Hematopoietic multipotent progenitor cell treated with erythropoietin and hydrocortisone succinate and interleukin-3 and kit ligand, for 17 days (in vitro differentiated cells): ENCODE measurements around the gene COA5.

Experiments
- DNase-seq: peaks from one replicate; pipeline ENCODE4 v3.0.0-alpha.2; 2015; ENCODE audit warnings: low spot score

The COA5 gene

GRCh38 chr2:98571796-98572195 is 36.5 kb downstream of the COA5 start:
- no peak for DNase-seq

GRCh38 chr2:98571121-98571701 is 37.1 kb downstream of the COA5 start:
- DNase-seq: no peak

- no peak for DNase-seq
These were observed 38.0 kb downstream of the COA5 start for GRCh38 chr2:98570356-98570755.

- no peak for DNase-seq
These were observed 38.4 kb downstream of the COA5 start for GRCh38 chr2:98569915-98570314.

GRCh38 chr2:98569197-98569793 is 39.0 kb downstream of the COA5 start:
- DNase-seq: peak; percentile 68

- DNase-seq: no peak
These were observed 40.0 kb downstream of the COA5 start for GRCh38 chr2:98568161-98568956.

- DNase-seq: no peak
These were observed 42.4 kb downstream of the COA5 start for GRCh38 chr2:98565941-98566340.

GRCh38 chr2:98565286-98565860 is 42.9 kb downstream of the COA5 start:
- no peak for DNase-seq

GRCh38 chr2:98564541-98565132 is 43.7 kb downstream of the COA5 start:
- DNase-seq: no peak

- DNase-seq: no peak
These were observed 44.9 kb downstream of the COA5 start for GRCh38 chr2:98563394-98563793.

- DNase-seq: no peak
These were observed 46.2 kb downstream of the COA5 start for GRCh38 chr2:98561902-98562695.

GRCh38 chr2:98561018-98561417 is 47.3 kb downstream of the COA5 start:
- DNase-seq: no peak

GRCh38 chr2:98560256-98560771 is 48.0 kb downstream of the COA5 start:
- DNase-seq: peak; percentile 84

- no peak for DNase-seq
These were observed 48.7 kb downstream of the COA5 start for GRCh38 chr2:98559581-98559980.

- DNase-seq: no peak
These were observed 49.3 kb downstream of the COA5 start for GRCh38 chr2:98558852-98559530.

- DNase-seq: no peak
These were observed 51.8 kb downstream of the COA5 start for GRCh38 chr2:98556344-98557033.

- DNase-seq: no peak
These were observed 52.6 kb downstream of the COA5 start for GRCh38 chr2:98555696-98556095.

- no peak for DNase-seq
These were observed 54.0 kb downstream of the COA5 start for GRCh38 chr2:98554116-98554861.

GRCh38 chr2:98552499-98553179 is 55.7 kb downstream of the COA5 start:
- no peak for DNase-seq
